ENCODE data around the gene LPAR1. TPM values are rescaled to one million over a fixed set of nuclear protein-coding genes. Genes with fewer than 3 reads are reported as not detected.

Gene LPAR1
- total RNA-seq: 28.2 TPM
- 2.9 TPM for polyA plus RNA-seq (ENCODE audit: insufficient read depth, low read depth, low replicate concordance)
- long read RNA-seq, donor 1, partial matches to known transcripts: 0 of 1 reads
- long read RNA-seq, donor 1, other reads (novel, unspliced or antisense): 0 of 1 reads
- long read RNA-seq, donor 2, partial matches to known transcripts: 0 of 6 reads
- long read RNA-seq, donor 2, other reads (novel, unspliced or antisense): 5 of 6 reads
- long read RNA-seq, donor 3: 0 reads
- long read RNA-seq, donor 4: 0 reads
- long read RNA-seq, donor 5: 0 reads
- long read RNA-seq, donor 6, partial matches to known transcripts: 0 of 5 reads
- long read RNA-seq, donor 6, other reads (novel, unspliced or antisense): 5 of 5 reads
- long read RNA-seq, donor 7, partial matches to known transcripts: 4 of 29 reads
- long read RNA-seq, donor 7, other reads (novel, unspliced or antisense): 20 of 29 reads
- long read RNA-seq, donor 8, partial matches to known transcripts: 0 of 2 reads
- long read RNA-seq, donor 8, other reads (novel, unspliced or antisense): 0 of 2 reads
- long read RNA-seq, donor 9, partial matches to known transcripts: 0 of 6 reads
- long read RNA-seq, donor 9, other reads (novel, unspliced or antisense): 5 of 6 reads
- long read RNA-seq, donor 10: 0 reads

- FAIRE-seq (no peak), DNase-seq (peak; percentile 74 to 90 (median 82))
- peaks cover 0 to 3% (median 0%) of the 10 kb centered on the region in 3 donors for H3K4me1 ChIP-seq (ENCODE audit: control insufficient read depth in 2 of 3, insufficient read depth in 2 of 3, low read depth in 1 of 3, low read length in 3 of 3)
- H3K9me3 ChIP-seq (ENCODE audit: control insufficient read depth in 2 of 3, insufficient read depth in 1 of 3, low read length in 3 of 3): no peaks in the 10 kb centered on the region
- peak within 1 kb of the TSS; percentile 29 to 49 (median 43) for H3K9ac ChIP-seq (ENCODE audit: low read length in 3 of 3)
- no peak for TF ChIP-seq CTCF (IDR thresholded peaks at IDR 0.05; ENCODE audit: borderline replicate concordance, extremely low read depth, insufficient read depth)
- no peaks in the 10 kb centered on the region for H3K36me3 ChIP-seq (ENCODE audit: control insufficient read depth in 2 of 3, insufficient read depth in 3 of 3, low read length in 3 of 3)
- peak within 1 kb of the TSS; percentile 62 to 82 (median 69) for H3K4me3 ChIP-seq (ENCODE audit: low read length in 3 of 3)
- peak within 1 kb of the TSS; percentile 64 to 73 for H3K27ac ChIP-seq (ENCODE audit: low read depth in 2 of 2, low read length in 2 of 2)
- H3K27me3 ChIP-seq (ENCODE audit: control insufficient read depth, insufficient read depth, low read length): no peaks in the 10 kb centered on the region
- intact Hi-C loops (cut with DNase I): no loop called here
These were observed at the start of gene LPAR1 for GRCh38 chr9:111038331-111039230. LPAR1 (minus strand) TSS chr9:111038470; CDS start chr9:110972117, 66,353 bp downstream.

GRCh38 chr9:111078391-111079038, 40.2 kb upstream of the LPAR1 start:
- Histone ChIP-seq H3K9me3 (ENCODE audit: control insufficient read depth in 2 of 3, insufficient read depth in 1 of 3, low read length in 3 of 3) (no peaks in the 10 kb centered on the region), H3K9ac (ENCODE audit: low read length in 3 of 3) (no peak overlapping the region), H3K27me3 (ENCODE audit: control insufficient read depth, insufficient read depth, low read length) (no peaks in the 10 kb centered on the region), H3K4me3 (ENCODE audit: low read length in 3 of 3) (no peak overlapping the region), H3K27ac (ENCODE audit: low read depth in 2 of 2, low read length in 2 of 2) (no peak overlapping the region), H3K36me3 (ENCODE audit: control insufficient read depth in 2 of 3, insufficient read depth in 3 of 3, low read length in 3 of 3) (no peaks in the 10 kb centered on the region), H3K4me1 (ENCODE audit: control insufficient read depth in 2 of 3, insufficient read depth in 2 of 3, low read depth in 1 of 3, low read length in 3 of 3) (no peaks in the 10 kb centered on the region)
- DNase-seq (no peak), FAIRE-seq (no peak)
- intact Hi-C loops (cut with DNase I): no loop called here
- TF ChIP-seq CTCF (IDR thresholded peaks at IDR 0.05; ENCODE audit: borderline replicate concordance, extremely low read depth, insufficient read depth): no peak

GRCh38 chr9:111076519-111076918, 38.2 kb upstream of the LPAR1 start:
- no peak for FAIRE-seq
- TF ChIP-seq CTCF (IDR thresholded peaks at IDR 0.05; ENCODE audit: borderline replicate concordance, extremely low read depth, insufficient read depth): no peak

More at GRCh38 chr9:111076519-111076918, 38.2 kb upstream of the LPAR1 start:
- Histone ChIP-seq H3K27ac (ENCODE audit: low read depth in 2 of 2, low read length in 2 of 2) (no peak overlapping the region), H3K9me3 (ENCODE audit: control insufficient read depth in 2 of 3, insufficient read depth in 1 of 3, low read length in 3 of 3) (no peaks in the 10 kb centered on the region), H3K27me3 (ENCODE audit: control insufficient read depth, insufficient read depth, low read length) (no peaks in the 10 kb centered on the region), H3K36me3 (ENCODE audit: control insufficient read depth in 2 of 3, insufficient read depth in 3 of 3, low read length in 3 of 3) (no peaks in the 10 kb centered on the region), H3K4me3 (ENCODE audit: low read length in 3 of 3) (no peak overlapping the region), H3K9ac (ENCODE audit: low read length in 3 of 3) (no peak overlapping the region), H3K4me1 (ENCODE audit: control insufficient read depth in 2 of 3, insufficient read depth in 2 of 3, low read depth in 1 of 3, low read length in 3 of 3) (no peaks in the 10 kb centered on the region)
- intact Hi-C loops (cut with DNase I): no loop called here
- DNase-seq: no peak

Measured in kidney (tissue), 22 donors.